Stomach (tissue), 9 donors: Measurements from ENCODE around the gene BMP10. TPM values are rescaled to one million over a fixed set of nuclear protein-coding genes. Genes with fewer than 3 reads are reported as not detected.

Experiments used
- DNase-seq, 2 donors: peaks; one replicate each; pipeline versions ENCODE4 v3.0.0 to v3.0.0-alpha.2; 2013 to 2019
- H3K27ac ChIP-seq, 5 donors: fragments of 200-600 bp in 4 of 5; sonication (generic) in 4 of 5; one replicate each; pipeline ENCODE4 v1.5.1; 2013 to 2019; ENCODE audit warnings: mild to moderate bottlenecking in 1 of 5, moderate library complexity in 1 of 5
- H3K27me3 ChIP-seq, 3 donors: fragments of 200-600 bp; sonication (generic); one replicate each; pipeline ENCODE4 v1.5.1; 2017 to 2019; ENCODE audit warnings: mixed run types in 1 of 3
- H3K36me3 ChIP-seq, 4 donors: fragments of 200-600 bp; sonication (generic); 1 replicate in 3 of 4; 2 replicates in 1 of 4; pipeline ENCODE4 v1.5.1; 2016 to 2019
- H3K4me1 ChIP-seq, 4 donors: fragments of 200-600 bp; sonication (generic); one replicate each; pipeline ENCODE4 v1.5.1; 2016 to 2019
- H3K4me3 ChIP-seq, 4 donors: fragments of 200-600 bp; sonication (generic) in 3 of 4; one replicate each; pipeline ENCODE4 v1.5.1; 2016 to 2019; ENCODE audit warnings: mild to moderate bottlenecking in 1 of 4
- H3K9me3 ChIP-seq, 4 donors: fragments of 200-600 bp; sonication (generic); one replicate each; pipeline ENCODE4 v1.5.1; 2016 to 2019
- EP300 ChIP-seq: sonication (generic); formaldehyde crosslinking; IDR thresholded peaks from one replicate; pipeline ENCODE4 v1.6.1; 2017; ENCODE audit warnings: antibody characterized with exemption
- POLR2A ChIP-seq, 4 donors: fragments of 450-650 bp; IDR thresholded peaks; one replicate each; pipeline ENCODE4 v1.6.1; 2016; ENCODE audit warnings: antibody characterized with exemption in 4 of 4, control low read depth in 2 of 4, mild to moderate bottlenecking in 1 of 4, moderate library complexity in 1 of 4
- POLR2AphosphoS5 ChIP-seq, 3 donors: sonication (generic); formaldehyde crosslinking; IDR thresholded peaks; one replicate each; pipeline ENCODE4 v1.6.1; 2016; ENCODE audit warnings: antibody characterized with exemption in 3 of 3
- WGBS, 5 donors: extraction: QIAGEN DNeasy Blood & Tissue Kit in 3 of 5; methylation state at CpG; one replicate each; pipeline versions ENCODE4 v1.1.5 to v1.1.7; 2013 to 2018; 5-methylcytosine and 5-hydroxymethylcytosine counted together
- intact Hi-C: fragments of 100-400 bp; cut with DNase I; formaldehyde crosslinking; loops from one replicate; pipeline ENCODE4 v1.15.1; 2023; ENCODE audit warnings: low total_unique reads
- polyA plus RNA-seq, 3 donors: library from polyadenylated mRNA; stranded (reverse); fragments of 200-250 nt; gene quantifications; one replicate each; pipeline ENCODE4 v1.2.3, GENCODE V29; 2013
- total RNA-seq, 5 donors: library from RNA; depleted of rRNA; stranded (reverse); fragments of >200 nt; gene quantifications; one replicate each; pipeline versions ENCODE4 v1.1.0 to v1.2.3, GENCODE V29; 2014 to 2016
- TF ChIP-seq, protein P1 (sequence below), 7 experiments: fragments of 450-650 bp in 4 of 7; fragments of 200-600 bp in 3 of 7; sonication (generic) in 3 of 7; IDR thresholded peaks; one replicate each; pipeline ENCODE4 v1.5.1; 2016 to 2019; ENCODE audit warnings: antibody characterized with exemption in 7 of 7, control low read depth in 2 of 7, mild to moderate bottlenecking in 1 of 7
- donor health status: healthy with polysubstance abuse.
- donor health status: Bipolar disorder and iron deficiency.
- donor health status: healthy.

The BMP10 gene
- total and polyA plus RNA-seq, 8 donors = 0.37 TPM; not detected in 7

DNA sequence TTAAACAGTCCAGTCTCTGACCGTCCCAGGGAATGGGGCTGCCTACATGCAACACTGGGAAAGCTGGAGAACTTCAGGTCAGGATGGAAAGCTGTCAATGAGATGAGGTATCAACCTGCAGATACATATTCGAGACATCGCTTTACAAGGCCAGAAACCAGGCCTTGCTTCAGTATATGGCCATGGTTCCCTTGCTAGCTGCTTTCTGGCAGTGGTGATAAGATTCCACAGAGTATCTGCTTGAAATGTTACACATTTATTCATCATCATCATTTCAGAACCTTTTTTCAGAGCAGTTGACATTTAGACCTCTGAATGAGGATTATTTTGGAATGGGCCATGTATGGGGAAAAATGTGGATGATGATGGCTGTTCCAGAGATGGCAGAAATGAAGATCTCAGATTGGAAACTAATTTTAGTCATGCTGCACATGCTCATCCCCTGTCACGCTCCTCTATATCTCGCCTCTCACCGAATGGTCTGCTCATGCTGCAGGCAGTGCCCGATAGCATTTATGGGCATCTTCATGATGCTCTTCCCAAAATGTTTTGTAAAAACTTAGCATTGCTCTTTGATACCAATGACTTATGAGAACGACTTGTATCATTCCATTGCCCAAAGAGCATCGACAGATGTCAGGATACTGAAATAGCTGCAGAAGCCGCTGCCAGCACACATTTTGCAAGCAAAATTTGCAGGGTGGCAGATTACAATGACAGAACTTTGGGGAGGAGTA, 14.0 kb upstream of the BMP10 start:
- 90 to 97% (median 95%) methylated on average over 10 of the region's 10 CpGs for WGBS, 5 donors
- no peak overlapping the region for H3K27ac ChIP-seq
- intact Hi-C loops = no loop called here
- no peak overlapping the region for H3K4me3 ChIP-seq
- H3K27me3 ChIP-seq = no peaks in the 10 kb centered on the region
- H3K4me1 ChIP-seq = no peaks in the 10 kb centered on the region
- no peaks in the 10 kb centered on the region for H3K36me3 ChIP-seq
- H3K9me3 ChIP-seq = no peaks in the 10 kb centered on the region
- DNase-seq = no peak
- no peak for TF ChIP-seq POLR2A (IDR thresholded peaks at IDR 0.05)
- TF ChIP-seq, protein P1, sequence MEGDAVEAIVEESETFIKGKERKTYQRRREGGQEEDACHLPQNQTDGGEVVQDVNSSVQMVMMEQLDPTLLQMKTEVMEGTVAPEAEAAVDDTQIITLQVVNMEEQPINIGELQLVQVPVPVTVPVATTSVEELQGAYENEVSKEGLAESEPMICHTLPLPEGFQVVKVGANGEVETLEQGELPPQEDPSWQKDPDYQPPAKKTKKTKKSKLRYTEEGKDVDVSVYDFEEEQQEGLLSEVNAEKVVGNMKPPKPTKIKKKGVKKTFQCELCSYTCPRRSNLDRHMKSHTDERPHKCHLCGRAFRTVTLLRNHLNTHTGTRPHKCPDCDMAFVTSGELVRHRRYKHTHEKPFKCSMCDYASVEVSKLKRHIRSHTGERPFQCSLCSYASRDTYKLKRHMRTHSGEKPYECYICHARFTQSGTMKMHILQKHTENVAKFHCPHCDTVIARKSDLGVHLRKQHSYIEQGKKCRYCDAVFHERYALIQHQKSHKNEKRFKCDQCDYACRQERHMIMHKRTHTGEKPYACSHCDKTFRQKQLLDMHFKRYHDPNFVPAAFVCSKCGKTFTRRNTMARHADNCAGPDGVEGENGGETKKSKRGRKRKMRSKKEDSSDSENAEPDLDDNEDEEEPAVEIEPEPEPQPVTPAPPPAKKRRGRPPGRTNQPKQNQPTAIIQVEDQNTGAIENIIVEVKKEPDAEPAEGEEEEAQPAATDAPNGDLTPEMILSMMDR (IDR thresholded peaks at IDR 0.05) = no peak
- no peak for TF ChIP-seq POLR2AphosphoS5 (IDR thresholded peaks at IDR 0.05)
- TF ChIP-seq EP300 = no peak

DNA sequence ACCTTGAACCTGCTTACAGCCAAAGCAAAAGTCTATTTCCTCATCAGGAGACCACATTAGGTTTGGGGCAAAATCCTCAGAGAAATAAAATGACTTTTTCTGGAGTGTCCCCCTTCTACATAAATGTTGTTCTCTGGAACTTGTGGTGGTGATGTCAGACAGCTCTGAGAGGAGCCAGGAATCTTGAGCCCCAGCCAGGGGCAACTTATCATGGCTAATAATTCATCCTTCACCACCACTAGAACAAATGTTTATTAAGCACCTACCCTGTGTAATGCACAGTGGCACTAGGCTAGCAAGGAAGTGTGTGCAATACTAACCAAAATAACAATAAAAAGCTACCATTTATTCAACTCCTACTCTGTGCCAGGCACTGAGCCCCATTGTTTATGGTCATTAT, 9.0 kb upstream of the BMP10 start:
- peaks cover 0 to 7% (median 0%) of the 10 kb centered on the region in 3 donors for H3K27me3 ChIP-seq
- no peak overlapping the region for H3K4me3 ChIP-seq
- H3K27ac ChIP-seq = no peak overlapping the region
- intact Hi-C loops = no loop called here
- TF ChIP-seq, protein P1 (IDR thresholded peaks at IDR 0.05) = no peak
- no peak for TF ChIP-seq POLR2AphosphoS5 (IDR thresholded peaks at IDR 0.05)
- no peak for TF ChIP-seq POLR2A (IDR thresholded peaks at IDR 0.05)
- TF ChIP-seq EP300 = no peak
- H3K9me3 ChIP-seq = no peaks in the 10 kb centered on the region
- no peaks in the 10 kb centered on the region for H3K4me1 ChIP-seq
- DNase-seq = no peak
- H3K36me3 ChIP-seq = no peaks in the 10 kb centered on the region

DNA sequence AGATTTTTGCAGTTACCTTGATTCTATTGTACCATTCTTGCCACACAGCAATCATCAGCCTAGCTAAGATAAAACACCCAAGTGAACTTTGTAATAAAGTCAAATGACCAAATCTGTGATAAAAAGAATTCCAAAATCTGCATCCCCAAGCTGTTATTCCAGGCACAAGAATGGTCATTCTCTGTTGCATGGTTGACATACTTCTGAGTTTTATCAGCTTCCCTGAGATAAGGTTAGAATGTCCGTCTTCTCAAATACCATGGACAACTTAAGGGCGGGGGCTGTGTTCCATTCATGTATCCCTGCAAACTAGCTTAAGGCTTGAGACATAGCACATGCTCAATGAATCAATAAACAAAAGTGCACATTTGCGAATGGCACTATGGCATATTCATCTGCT, 8.1 kb upstream of the BMP10 start:
- Histone ChIP-seq H3K4me1 (no peaks in the 10 kb centered on the region), H3K27me3 (peaks cover 0 to 7% (median 0%) of the 10 kb centered on the region in 3 donors), H3K9me3 (no peaks in the 10 kb centered on the region), H3K36me3 (no peaks in the 10 kb centered on the region), H3K27ac (no peak overlapping the region), H3K4me3 (no peak overlapping the region)
- no peak for DNase-seq
- intact Hi-C loops = no loop called here
- WGBS, 5 donors = 54 to 71% (median 64%) methylated on average over 3 of the region's 3 CpGs
- TF ChIP-seq POLR2A (IDR thresholded peaks at IDR 0.05) = no peak
- no peak for TF ChIP-seq POLR2AphosphoS5 (IDR thresholded peaks at IDR 0.05)
- TF ChIP-seq, protein P1 (IDR thresholded peaks at IDR 0.05) = no peak
- TF ChIP-seq EP300 = no peak

DNA sequence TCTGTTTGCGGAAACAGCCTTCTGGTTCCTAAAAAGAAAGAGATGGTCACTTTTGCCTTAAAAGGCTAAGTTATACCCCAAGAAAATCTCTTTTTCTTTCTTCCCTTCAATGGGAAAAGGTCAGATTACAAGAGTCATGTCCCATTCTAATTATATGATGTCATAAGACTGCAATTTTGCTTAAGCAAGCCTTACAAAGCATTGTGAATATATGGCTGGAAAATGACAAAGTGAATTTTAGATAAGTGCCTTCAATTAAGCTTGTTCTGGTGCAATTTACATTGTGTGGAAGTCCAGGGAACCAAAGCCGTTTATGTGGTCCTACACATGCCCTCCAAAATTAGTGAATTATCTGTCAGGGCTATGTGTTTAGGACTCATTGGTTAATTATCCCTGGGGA, 7.6 kb upstream of the BMP10 start:
- 75 to 87% (median 85%) methylated on average over 2 of the region's 2 CpGs for WGBS, 5 donors

DNA sequence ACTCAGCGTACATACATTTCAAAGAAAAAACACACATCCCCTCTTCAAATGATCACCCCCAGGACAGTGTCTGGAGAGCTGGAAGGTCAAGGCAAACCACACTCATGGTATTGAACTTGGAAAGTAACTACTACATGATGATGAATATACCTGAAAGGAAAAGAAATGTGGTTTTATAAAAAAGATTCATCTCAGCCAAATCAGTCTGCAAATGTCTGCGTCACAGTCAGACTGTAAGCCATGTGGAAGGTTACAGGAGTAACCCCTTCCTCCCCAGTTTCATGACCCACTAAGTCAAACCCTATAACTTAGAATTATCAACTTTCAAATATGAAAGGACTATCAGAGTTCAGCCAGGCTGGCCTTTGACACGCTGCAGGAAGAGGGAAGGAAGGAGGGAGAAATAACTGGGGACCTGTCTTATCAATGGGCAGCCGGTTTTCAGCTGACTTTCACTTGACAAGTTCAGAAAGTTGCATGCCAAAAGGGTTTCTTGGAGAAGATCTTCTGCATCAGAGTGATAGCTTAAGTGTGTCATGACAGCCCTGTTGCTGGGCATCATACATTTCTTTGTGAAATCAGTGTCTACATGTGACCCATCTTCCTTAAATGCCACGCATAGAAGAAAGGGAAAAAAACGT, 7.0 kb upstream of the BMP10 start:
- 46 to 61% (median 55%) methylated on average over 6 of the region's 6 CpGs for WGBS, 5 donors
- TF ChIP-seq EP300 (no peak), POLR2A (IDR thresholded peaks at IDR 0.05) (no peak), POLR2AphosphoS5 (IDR thresholded peaks at IDR 0.05) (no peak)
- TF ChIP-seq, protein P1 (IDR thresholded peaks at IDR 0.05) = no peak
- Histone ChIP-seq H3K4me3 (no peak overlapping the region), H3K9me3 (no peaks in the 10 kb centered on the region), H3K27ac (no peak overlapping the region), H3K27me3 (peaks cover 0 to 7% (median 0%) of the 10 kb centered on the region in 3 donors), H3K36me3 (no peaks in the 10 kb centered on the region), H3K4me1 (no peaks in the 10 kb centered on the region)
- no peak for DNase-seq
- intact Hi-C loops = no loop called here

More for the DNA sequence above, 7.6 kb upstream of the BMP10 start:
- DNase-seq = no peak
- peaks cover 0 to 7% (median 0%) of the 10 kb centered on the region in 3 donors for H3K27me3 ChIP-seq
- intact Hi-C loops = no loop called here
- no peaks in the 10 kb centered on the region for H3K4me1 ChIP-seq
- no peak overlapping the region for H3K4me3 ChIP-seq
- no peaks in the 10 kb centered on the region for H3K36me3 ChIP-seq
- TF ChIP-seq POLR2AphosphoS5 (IDR thresholded peaks at IDR 0.05) = no peak
- no peak for TF ChIP-seq EP300
- no peak overlapping the region for H3K27ac ChIP-seq
- no peaks in the 10 kb centered on the region for H3K9me3 ChIP-seq
